Occipital lobe (tissue), 2 donors: Measurements from ENCODE around the gene KAT8. TPM values are rescaled to one million over a fixed set of nuclear protein-coding genes. Genes with fewer than 3 reads are reported as not detected.
A peak's percentile ranks its signal among the peaks of the same experiment; 100 is the strongest.
"Not testable (repeated sequence)": the region's sequence is repeated elsewhere in the genome, so short reads cannot be mapped to it uniquely, and the experiment has no call there.

Experiments used
- DNase-seq: peaks from one replicate; lab custom pipeline; 2025; lab: John Stamatoyannopoulos, UW
- total RNA-seq: library from RNA; depleted of rRNA; stranded (reverse); fragments of >200 nt; gene quantifications from one replicate; pipeline ENCODE4 v1.2.3, GENCODE V29; 2014

KAT8 gene
- total RNA-seq, 1 donor from 2014 or later: 41.2 TPM

- DNase-seq: no peak
Observed at GRCh38 chr16:31083556-31083955, 33.9 kb upstream of the KAT8 start.

GRCh38 chr16:31083981-31084380, 33.5 kb upstream of the KAT8 start:
- no peak for DNase-seq

GRCh38 chr16:31084584-31085302, 32.7 kb upstream of the KAT8 start:
- DNase-seq: no peak

- no peak for DNase-seq
Observed at GRCh38 chr16:31085411-31085810, 32.1 kb upstream of the KAT8 start.

- DNase-seq: no peak
Observed at GRCh38 chr16:31085873-31086628, 31.4 kb upstream of the KAT8 start.

- no peak for DNase-seq
Observed at GRCh38 chr16:31086629-31086906, 30.9 kb upstream of the KAT8 start.

GRCh38 chr16:31087481-31087880, 30.0 kb upstream of the KAT8 start:
- DNase-seq: no peak

GRCh38 chr16:31087971-31088370, 29.5 kb upstream of the KAT8 start:
- no peak for DNase-seq

GRCh38 chr16:31088459-31089183, 28.8 kb upstream of the KAT8 start, which contains the start of gene PRSS53:
PRSS53 (minus strand) TSS chr16:31088943; CDS start chr16:31088809, 134 bp downstream.
- DNase-seq: no peak

GRCh38 chr16:31089199-31089598, 28.3 kb upstream of the KAT8 start:
- DNase-seq: no peak

GRCh38 chr16:31090540-31090939, 26.9 kb upstream of the KAT8 start:
- DNase-seq: no peak

GRCh38 chr16:31092330-31092729, 25.1 kb upstream of the KAT8 start:
- peak; percentile 17 for DNase-seq

- DNase-seq: peak; percentile 49
Observed at GRCh38 chr16:31093132-31093703, 24.2 kb upstream of the KAT8 start.

GRCh38 chr16:31094088-31094423, 23.4 kb upstream of the KAT8 start:
- no peak for DNase-seq

GRCh38 chr16:31094424-31095120, 22.9 kb upstream of the KAT8 start, which contains the start of gene VKORC1:
VKORC1 (minus strand) TSS chr16:31094797; CDS start chr16:31094729, 68 bp downstream.
- DNase-seq: peak; percentile 95

- DNase-seq: no peak
Observed at GRCh38 chr16:31099860-31100638, 17.4 kb upstream of the KAT8 start.

- not testable (repeated sequence) for DNase-seq
Observed at GRCh38 chr16:31100876-31101641, 16.4 kb upstream of the KAT8 start.

GRCh38 chr16:31105677-31106213, 11.7 kb upstream of the KAT8 start:
- peak; percentile 61 for DNase-seq
